HG03159 (cell line): ENCODE data around the gene LRRFIP1.
"Not testable (repeated sequence)": the region's sequence is repeated elsewhere in the genome, so short reads cannot be mapped to it uniquely, and the experiment has no call there.

ENCODE experiments used
- ATAC-seq: cut with Tn5 transposase; IDR thresholded peaks from one replicate; pipeline ENCODE4 v1.9.1; 2021; ENCODE audit warnings: mild to moderate bottlenecking, moderate library complexity; ENCODE audit not compliant: unreplicated experiment

LRRFIP1 gene

GRCh38 chr2:237596520-237597195, 30.7 kb upstream of the LRRFIP1 start:
- no peak for ATAC-seq

GRCh38 chr2:237597196-237598145, 29.9 kb upstream of the LRRFIP1 start:
- ATAC-seq: no peak

- no peak for ATAC-seq
Observed at GRCh38 chr2:237598468-237599208, 28.7 kb upstream of the LRRFIP1 start.

GRCh38 chr2:237599465-237600110, 27.8 kb upstream of the LRRFIP1 start:
- no peak for ATAC-seq

GRCh38 chr2:237600205-237600846, 27.1 kb upstream of the LRRFIP1 start:
- no peak for ATAC-seq

- ATAC-seq: no peak
Observed at GRCh38 chr2:237601453-237602116, 25.8 kb upstream of the LRRFIP1 start.

GRCh38 chr2:237602409-237602808, 25.0 kb upstream of the LRRFIP1 start:
- ATAC-seq: no peak

- no peak for ATAC-seq
Observed at GRCh38 chr2:237603049-237603717, 24.2 kb upstream of the LRRFIP1 start.

- no peak for ATAC-seq
Observed at GRCh38 chr2:237603718-237604362, 23.5 kb upstream of the LRRFIP1 start.

- no peak for ATAC-seq
Observed at GRCh38 chr2:237604391-237604790, 23.0 kb upstream of the LRRFIP1 start.

- no peak for ATAC-seq
Observed at GRCh38 chr2:237604960-237605359, 22.4 kb upstream of the LRRFIP1 start.

GRCh38 chr2:237606522-237606921, 20.9 kb upstream of the LRRFIP1 start:
- ATAC-seq: not testable (repeated sequence)

- no peak for ATAC-seq
Observed at GRCh38 chr2:237612527-237613357, 14.6 kb upstream of the LRRFIP1 start.

- ATAC-seq: no peak
Observed at GRCh38 chr2:237613679-237614078, 13.7 kb upstream of the LRRFIP1 start.

- ATAC-seq: no peak
Observed at GRCh38 chr2:237614151-237614720, 13.2 kb upstream of the LRRFIP1 start.

GRCh38 chr2:237615631-237616249, 11.6 kb upstream of the LRRFIP1 start:
- no peak for ATAC-seq

- no peak for ATAC-seq
Observed at GRCh38 chr2:237616373-237616733, 11.0 kb upstream of the LRRFIP1 start.
